ENCODE results near the gene FAAP24.

DNA sequence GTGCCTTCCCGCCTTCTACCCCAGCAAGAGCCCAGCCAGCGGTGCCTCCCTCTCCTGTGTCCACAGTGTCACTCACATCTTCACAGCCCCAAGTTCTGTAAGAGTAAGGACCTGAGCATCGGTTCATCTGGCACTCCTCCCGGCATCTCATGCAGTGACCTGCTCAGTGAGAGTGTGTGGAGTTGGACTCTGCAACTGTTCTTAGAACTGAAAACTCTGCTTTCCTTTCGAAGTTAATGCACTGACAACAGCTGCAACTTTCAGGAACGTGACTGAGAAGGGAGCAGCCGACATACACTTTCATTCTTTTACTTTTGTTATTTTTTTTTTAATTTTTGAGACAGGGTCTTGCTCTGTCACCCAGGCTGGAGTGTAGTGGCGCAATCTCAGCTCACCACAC lies 41.5 kb upstream of the FAAP24 start:
- TF ChIP-seq, protein P1, sequence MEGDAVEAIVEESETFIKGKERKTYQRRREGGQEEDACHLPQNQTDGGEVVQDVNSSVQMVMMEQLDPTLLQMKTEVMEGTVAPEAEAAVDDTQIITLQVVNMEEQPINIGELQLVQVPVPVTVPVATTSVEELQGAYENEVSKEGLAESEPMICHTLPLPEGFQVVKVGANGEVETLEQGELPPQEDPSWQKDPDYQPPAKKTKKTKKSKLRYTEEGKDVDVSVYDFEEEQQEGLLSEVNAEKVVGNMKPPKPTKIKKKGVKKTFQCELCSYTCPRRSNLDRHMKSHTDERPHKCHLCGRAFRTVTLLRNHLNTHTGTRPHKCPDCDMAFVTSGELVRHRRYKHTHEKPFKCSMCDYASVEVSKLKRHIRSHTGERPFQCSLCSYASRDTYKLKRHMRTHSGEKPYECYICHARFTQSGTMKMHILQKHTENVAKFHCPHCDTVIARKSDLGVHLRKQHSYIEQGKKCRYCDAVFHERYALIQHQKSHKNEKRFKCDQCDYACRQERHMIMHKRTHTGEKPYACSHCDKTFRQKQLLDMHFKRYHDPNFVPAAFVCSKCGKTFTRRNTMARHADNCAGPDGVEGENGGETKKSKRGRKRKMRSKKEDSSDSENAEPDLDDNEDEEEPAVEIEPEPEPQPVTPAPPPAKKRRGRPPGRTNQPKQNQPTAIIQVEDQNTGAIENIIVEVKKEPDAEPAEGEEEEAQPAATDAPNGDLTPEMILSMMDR (IDR thresholded peaks at IDR 0.05; ENCODE audit: low read depth, low read length), result no peak
- no peak for TF ChIP-seq EZH2phosphoT487 (IDR thresholded peaks at IDR 0.05; ENCODE audit: low read depth)

Data from OCI-LY3 (cell line).